OCI-LY7 (cell line): ENCODE results near the gene MMP3.
"Not testable (repeated sequence)": the region's sequence is repeated elsewhere in the genome, so short reads cannot be mapped to it uniquely, and the experiment has no call there.

Experiments
- CTCF ChIP-seq: fragments of 200-600 bp; sonication (generic); conservative IDR thresholded peaks from 2 replicates; pipeline ENCODE4 v1.5.1; 2014; ENCODE audit warnings: mild to moderate bottlenecking, antibody characterized with exemption, low read length, moderate library complexity, mixed read lengths
- EZH2phosphoT487 ChIP-seq: fragments of 200-600 bp; sonication (generic); IDR thresholded peaks from 2 replicates; pipeline ENCODE4 v1.6.1; 2018; ENCODE audit warnings: low read depth, borderline replicate concordance, mild to moderate bottlenecking, mixed run types, antibody characterized with exemption, low read length, moderate library complexity, mixed read lengths

- TF ChIP-seq CTCF, EZH2phosphoT487: not testable (repeated sequence)
Observed at GRCh38 chr11:102869354-102869964, 26.1 kb upstream of the MMP3 start.
